Left ventricle myocardium inferior (tissue), 1 donor: Measurements from ENCODE around the gene CADPS. TPM values are rescaled to one million over a fixed set of nuclear protein-coding genes. Genes with fewer than 3 reads are reported as not detected.

Experiments
- DNase-seq: peaks from one replicate; pipeline ENCODE4 v3.0.0-alpha.2; 2020
- H3K27ac ChIP-seq: fragments of 200-600 bp; replicated peaks from 2 replicates; pipeline ENCODE4 v1.8.0; 2021
- H3K27me3 ChIP-seq: fragments of 200-600 bp; 2 replicates; pipeline ENCODE4 v1.8.0; 2021; ENCODE audit warnings: low read depth
- H3K36me3 ChIP-seq: fragments of 200-600 bp; 2 replicates; pipeline ENCODE4 v1.8.0; 2021
- H3K4me1 ChIP-seq: fragments of 200-600 bp; 2 replicates; pipeline ENCODE4 v1.8.0; 2021
- H3K4me3 ChIP-seq: fragments of 200-600 bp; 2 replicates; pipeline ENCODE4 v1.8.0; 2021; ENCODE audit warnings: mild to moderate bottlenecking, moderate library complexity
- H3K9me3 ChIP-seq: fragments of 200-600 bp; replicated peaks from 2 replicates; pipeline ENCODE4 v1.8.0; 2021
- intact Hi-C: fragments of 100-400 bp; cut with micrococcal nuclease; formaldehyde crosslinking; loops from one replicate; pipeline ENCODE4 v1.11.0; 2022
- total RNA-seq: library from RNA; stranded (reverse); fragmentation: NEBNext Ultra II Directional; extraction: Animal tissue kit (Norgen Biotek cat#: 25700); gene quantifications from one replicate; pipeline ENCODE4 v1.2.1, GENCODE V29; 2021
- TF ChIP-seq, protein P1 (sequence below): fragments of 200-600 bp; IDR thresholded peaks from 2 replicates; pipeline ENCODE4 v1.8.0; 2021; ENCODE audit warnings: antibody characterized with exemption, mild to moderate bottlenecking, borderline replicate concordance
- donor health status: DM: no; HTN: yes; CAD: no; lungs with severe emphysema.

CADPS gene
- total RNA-seq, 1 donor from 2014 or later = 25.0 TPM

DNA sequence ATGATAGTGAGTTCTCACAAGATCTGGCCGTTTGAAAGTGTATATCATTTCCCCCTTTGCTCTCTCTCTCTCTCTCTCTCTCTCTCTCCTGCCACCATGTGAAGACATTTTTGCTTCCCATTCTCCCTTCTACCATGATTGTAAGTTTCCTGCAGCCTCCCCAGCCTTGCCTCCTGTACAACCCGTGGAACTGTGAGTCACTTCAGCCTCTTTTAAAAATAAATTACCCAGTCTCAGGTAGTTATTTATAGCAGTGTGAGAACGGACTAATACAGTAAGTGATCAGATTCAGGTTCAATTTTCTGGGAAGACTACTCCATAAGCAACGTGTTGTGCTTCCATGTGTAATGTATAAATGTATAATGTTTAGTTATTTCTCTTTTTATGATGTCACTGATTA lies 29.2 kb downstream of the CADPS start:
- DNase-seq = no peak
- Histone ChIP-seq H3K9me3 (no peaks in the 10 kb centered on the region), H3K4me1 (no peaks in the 10 kb centered on the region), H3K36me3 (no peaks in the 10 kb centered on the region), H3K4me3 (no peak overlapping the region), H3K27me3 (no peaks in the 10 kb centered on the region), H3K27ac (no peak overlapping the region)
- TF ChIP-seq, protein P1, sequence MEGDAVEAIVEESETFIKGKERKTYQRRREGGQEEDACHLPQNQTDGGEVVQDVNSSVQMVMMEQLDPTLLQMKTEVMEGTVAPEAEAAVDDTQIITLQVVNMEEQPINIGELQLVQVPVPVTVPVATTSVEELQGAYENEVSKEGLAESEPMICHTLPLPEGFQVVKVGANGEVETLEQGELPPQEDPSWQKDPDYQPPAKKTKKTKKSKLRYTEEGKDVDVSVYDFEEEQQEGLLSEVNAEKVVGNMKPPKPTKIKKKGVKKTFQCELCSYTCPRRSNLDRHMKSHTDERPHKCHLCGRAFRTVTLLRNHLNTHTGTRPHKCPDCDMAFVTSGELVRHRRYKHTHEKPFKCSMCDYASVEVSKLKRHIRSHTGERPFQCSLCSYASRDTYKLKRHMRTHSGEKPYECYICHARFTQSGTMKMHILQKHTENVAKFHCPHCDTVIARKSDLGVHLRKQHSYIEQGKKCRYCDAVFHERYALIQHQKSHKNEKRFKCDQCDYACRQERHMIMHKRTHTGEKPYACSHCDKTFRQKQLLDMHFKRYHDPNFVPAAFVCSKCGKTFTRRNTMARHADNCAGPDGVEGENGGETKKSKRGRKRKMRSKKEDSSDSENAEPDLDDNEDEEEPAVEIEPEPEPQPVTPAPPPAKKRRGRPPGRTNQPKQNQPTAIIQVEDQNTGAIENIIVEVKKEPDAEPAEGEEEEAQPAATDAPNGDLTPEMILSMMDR = no peak
- intact Hi-C loops = no loop called here

DNA sequence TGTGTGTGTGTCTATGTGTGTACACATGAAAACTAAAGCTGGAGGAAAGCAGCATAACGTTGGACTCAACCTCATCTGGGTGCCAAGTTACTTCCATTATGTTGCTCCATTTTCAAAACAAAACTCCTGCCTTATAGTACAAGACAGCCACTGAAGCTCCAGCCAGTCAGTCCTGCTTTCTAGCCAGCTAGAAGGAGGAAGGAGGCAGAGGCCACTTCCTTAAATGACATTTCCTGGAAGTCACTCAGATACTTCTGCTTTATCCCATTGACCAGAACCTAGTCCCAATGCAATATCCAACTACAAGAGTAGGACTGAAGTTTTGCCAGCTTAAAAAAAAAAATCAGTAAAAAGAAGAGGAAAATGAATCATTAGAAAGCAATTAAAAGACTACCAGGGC lies 31.7 kb downstream of the CADPS start:
- intact Hi-C loops = no loop called here
- Histone ChIP-seq H3K27ac (no peak overlapping the region), H3K4me1 (no peaks in the 10 kb centered on the region), H3K4me3 (no peak overlapping the region), H3K27me3 (no peaks in the 10 kb centered on the region), H3K9me3 (no peaks in the 10 kb centered on the region), H3K36me3 (no peaks in the 10 kb centered on the region)
- DNase-seq = no peak
- TF ChIP-seq, protein P1 = no peak

DNA sequence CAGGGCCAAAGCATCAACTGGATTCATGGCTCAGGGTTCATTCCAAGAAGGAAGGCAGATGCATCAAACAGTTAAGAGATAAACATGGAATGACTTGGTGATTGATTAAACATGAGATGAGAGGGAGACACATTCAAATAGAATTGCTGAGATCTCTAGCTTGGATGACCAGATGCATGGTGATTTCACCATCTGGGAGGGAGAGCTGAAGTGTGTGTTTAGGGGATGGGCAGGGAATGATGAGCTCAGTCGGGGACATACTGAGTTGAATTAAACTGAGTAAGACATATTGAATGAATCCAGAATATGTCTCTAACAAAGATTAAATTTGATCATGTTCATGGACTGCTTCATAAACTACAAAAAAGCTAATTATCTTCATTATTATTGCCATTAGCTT lies 35.5 kb downstream of the CADPS start:
- TF ChIP-seq, protein P1 = no peak

DNA sequence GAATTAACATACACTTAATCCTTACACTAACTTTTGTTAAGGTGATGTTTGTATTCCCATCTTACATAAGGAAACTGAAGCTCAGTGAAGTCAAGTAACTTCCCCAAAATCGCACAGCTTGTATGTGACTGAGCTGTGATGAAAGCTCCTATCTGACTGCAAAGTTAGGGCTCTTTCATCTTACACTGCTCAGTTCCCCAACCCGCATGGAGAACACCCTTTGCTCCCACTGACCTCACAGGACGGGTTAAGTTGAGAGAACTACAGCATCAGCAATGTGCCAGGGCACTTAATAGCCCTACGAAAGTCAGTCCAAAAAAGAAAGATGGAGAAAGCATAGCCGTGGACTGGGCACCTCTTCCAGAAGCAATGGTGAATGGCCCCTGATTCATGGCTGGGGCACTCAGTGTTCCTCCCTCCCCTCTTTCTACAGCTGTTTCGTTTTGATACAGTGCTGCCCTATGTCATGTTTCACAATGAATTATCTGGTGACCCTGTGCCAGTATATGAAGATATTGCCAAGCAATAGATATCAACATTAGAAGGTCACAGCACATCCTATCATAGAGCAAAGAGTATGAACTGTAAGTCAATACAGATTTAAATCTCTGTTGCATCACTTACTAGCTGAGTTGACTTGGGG lies 38.0 kb downstream of the CADPS start:
- H3K27ac ChIP-seq = no peak overlapping the region
- peaks cover 9% of the 10 kb centered on the region for H3K4me1 ChIP-seq
- no peaks in the 10 kb centered on the region for H3K9me3 ChIP-seq
- H3K27me3 ChIP-seq = no peaks in the 10 kb centered on the region
- H3K36me3 ChIP-seq = no peaks in the 10 kb centered on the region
- TF ChIP-seq, protein P1 = no peak
- H3K4me3 ChIP-seq = no peak overlapping the region
- intact Hi-C loops = no loop called here
- DNase-seq = no peak

More for the DNA sequence above, 35.5 kb downstream of the CADPS start:
- no peak overlapping the region for H3K27ac ChIP-seq
- no peak for DNase-seq
- no peaks in the 10 kb centered on the region for H3K9me3 ChIP-seq
- H3K36me3 ChIP-seq = no peaks in the 10 kb centered on the region
- no peaks in the 10 kb centered on the region for H3K27me3 ChIP-seq
- H3K4me3 ChIP-seq = no peak overlapping the region
- peaks cover 9% of the 10 kb centered on the region for H3K4me1 ChIP-seq
- intact Hi-C loops = no loop called here

DNA sequence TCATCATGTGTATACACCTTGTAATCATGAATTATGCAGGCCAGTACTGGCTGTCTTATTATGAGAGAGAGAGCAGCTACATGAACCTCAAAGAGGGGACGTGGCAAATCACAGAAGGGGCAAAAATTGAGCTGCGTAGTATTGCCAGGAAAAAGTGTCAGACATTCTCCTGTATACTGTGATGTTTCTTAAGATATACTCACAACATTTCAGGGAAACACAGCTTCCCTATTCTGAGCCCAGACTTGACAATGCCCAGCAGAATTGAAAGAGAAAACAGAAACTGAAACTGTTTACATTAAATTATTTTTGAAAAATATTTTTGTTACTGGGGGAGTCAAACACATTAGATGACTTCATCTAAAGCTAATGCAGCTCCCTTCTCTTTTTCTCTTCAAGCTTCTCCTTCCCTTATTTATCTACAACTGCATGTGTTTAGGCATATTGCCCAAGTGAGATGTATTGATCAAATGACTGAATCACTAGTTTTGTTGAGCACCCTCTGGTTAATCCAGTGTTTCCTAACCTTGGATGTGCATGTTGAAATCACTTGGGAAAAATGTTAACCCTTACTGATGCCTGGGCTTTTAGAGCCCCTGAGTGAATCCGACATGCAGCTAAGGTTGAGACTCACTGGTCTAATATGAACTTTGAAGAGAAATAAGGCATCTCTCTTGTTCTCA lies 39.5 kb downstream of the CADPS start:
- intact Hi-C loops = no loop called here
- Histone ChIP-seq H3K27ac (no peak overlapping the region), H3K27me3 (no peaks in the 10 kb centered on the region), H3K4me1 (peaks cover 9% of the 10 kb centered on the region), H3K36me3 (no peaks in the 10 kb centered on the region), H3K9me3 (no peaks in the 10 kb centered on the region), H3K4me3 (no peak overlapping the region)
- TF ChIP-seq, protein P1 = no peak
- DNase-seq = no peak
